Activated CD8-positive, alpha-beta T cell treated with anti-CD3 and anti-CD28 coated beads, Interleukin-2, amount 10 ng/mL, durations not matched to agents 7 days and 5 days (primary cell): ENCODE results near the gene MMP23B. TPM values are rescaled to one million over a fixed set of nuclear protein-coding genes. Genes with fewer than 3 reads are reported as not detected.

Source experiments
- ATAC-seq: fragments of 150-1000 bp; cut with Tn5 transposase; one replicate; pipeline ENCODE4 v1.10.0; 2021; ENCODE audit warnings: moderate library complexity
- CTCF ChIA-PET: fragments of 350-600 bp; sonication (Branson Sonifier 250); formaldehyde crosslinking; loops from one replicate; lab custom pipeline; 2021; ENCODE audit warnings: antibody characterized with exemption; lab: Charles Lee
- POLR2A ChIA-PET: fragments of 350-600 bp; sonication (Branson Sonifier 250); formaldehyde crosslinking; loops from one replicate; lab custom pipeline; 2021; ENCODE audit warnings: antibody characterized with exemption; lab: Charles Lee
- DNase-seq: peaks from one replicate; pipeline ENCODE4 v3.0.0-alpha.2; 2020
- H3K27ac Mint-ChIP-seq: one replicate; pipeline ENCODE4 v1.8.0; 2021; ENCODE audit warnings: mild to moderate bottlenecking, mixed read lengths
- H3K27me3 Mint-ChIP-seq: one replicate; pipeline ENCODE4 v1.8.0; 2021; ENCODE audit warnings: low read depth, mixed read lengths
- H3K36me3 Mint-ChIP-seq: one replicate; pipeline ENCODE4 v1.8.0; 2021; ENCODE audit warnings: low read depth, mixed read lengths
- H3K4me1 Mint-ChIP-seq: one replicate; pipeline ENCODE4 v1.8.0; 2021; ENCODE audit warnings: low read depth, mixed read lengths
- H3K4me3 Mint-ChIP-seq: one replicate; pipeline ENCODE4 v1.8.0; 2021; ENCODE audit warnings: mild to moderate bottlenecking, mixed read lengths
- H3K9me3 Mint-ChIP-seq: one replicate; pipeline ENCODE4 v1.8.0; 2022; ENCODE audit warnings: mixed read lengths; ENCODE audit not compliant: insufficient read depth
- total RNA-seq, 2 experiments: library from RNA; stranded (reverse); gene quantifications; one replicate each; pipeline ENCODE4 v1.2.3, GENCODE V29; 2021

The MMP23B gene
- total RNA-seq, 2 experiments from 2014 or later: 1.7 to 2.0 TPM

DNA sequence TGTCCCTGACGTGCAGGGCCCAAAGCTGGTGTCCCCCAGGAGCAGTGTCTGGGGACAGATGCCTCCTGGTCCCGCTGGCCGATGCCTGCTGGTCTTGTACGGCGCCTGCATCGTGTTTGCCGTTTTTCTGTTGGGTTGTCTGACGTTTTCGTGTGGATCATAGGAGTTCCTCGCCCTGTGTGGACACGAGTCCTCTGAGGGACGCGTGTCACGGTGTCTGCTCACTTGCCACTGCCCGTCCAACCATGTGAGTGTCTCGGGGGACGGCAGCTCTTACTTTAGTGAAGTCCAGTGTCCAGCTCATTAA lies 9.2 kb upstream of the MMP23B start:
- DNase-seq: no peak
- no peaks in the 10 kb centered on the region for H3K9me3 Mint-ChIP-seq
- H3K4me1 Mint-ChIP-seq: peaks cover 4% of the 10 kb centered on the region
- H3K27me3 Mint-ChIP-seq: no peaks in the 10 kb centered on the region
- CTCF ChIA-PET: no interaction called here
- no peak for ATAC-seq
- H3K27ac Mint-ChIP-seq: no peak overlapping the region
- POLR2A ChIA-PET: no interaction called here
- H3K36me3 Mint-ChIP-seq: peaks cover under 1% of the 10 kb centered on the region
- no peak overlapping the region for H3K4me3 Mint-ChIP-seq

DNA sequence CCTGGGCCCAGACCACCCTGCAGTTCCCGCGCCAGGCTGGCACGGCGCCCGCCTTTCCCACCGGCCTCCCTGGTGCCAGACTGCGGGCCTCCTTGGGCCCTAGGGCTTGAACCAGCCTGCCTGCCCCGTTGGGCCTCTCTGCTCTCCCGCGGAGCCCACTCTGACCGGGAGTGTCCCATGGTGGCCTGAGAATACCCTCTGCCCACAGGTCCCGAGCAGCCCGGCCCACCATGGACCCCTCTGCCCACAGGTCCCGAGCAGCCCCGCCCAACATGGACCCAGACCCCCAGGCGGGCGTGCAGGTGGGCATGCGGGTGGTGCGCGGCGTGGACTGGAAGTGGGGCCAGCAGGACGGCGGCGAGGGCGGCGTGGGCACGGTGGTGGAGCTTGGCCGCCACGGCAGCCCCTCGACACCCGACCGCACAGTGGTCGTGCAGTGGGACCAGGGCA lies 8.8 kb upstream of the MMP23B start:
- peaks cover 2% of the 10 kb centered on the region for H3K4me1 Mint-ChIP-seq
- H3K27me3 Mint-ChIP-seq: no peaks in the 10 kb centered on the region
- ChIA-PET POLR2A (no interaction called here), CTCF (no interaction called here)
- H3K4me3 Mint-ChIP-seq: no peak overlapping the region
- no peak overlapping the region for H3K27ac Mint-ChIP-seq
- no peaks in the 10 kb centered on the region for H3K36me3 Mint-ChIP-seq
- ATAC-seq: no peak
- H3K9me3 Mint-ChIP-seq: no peaks in the 10 kb centered on the region
- DNase-seq: no peak

DNA sequence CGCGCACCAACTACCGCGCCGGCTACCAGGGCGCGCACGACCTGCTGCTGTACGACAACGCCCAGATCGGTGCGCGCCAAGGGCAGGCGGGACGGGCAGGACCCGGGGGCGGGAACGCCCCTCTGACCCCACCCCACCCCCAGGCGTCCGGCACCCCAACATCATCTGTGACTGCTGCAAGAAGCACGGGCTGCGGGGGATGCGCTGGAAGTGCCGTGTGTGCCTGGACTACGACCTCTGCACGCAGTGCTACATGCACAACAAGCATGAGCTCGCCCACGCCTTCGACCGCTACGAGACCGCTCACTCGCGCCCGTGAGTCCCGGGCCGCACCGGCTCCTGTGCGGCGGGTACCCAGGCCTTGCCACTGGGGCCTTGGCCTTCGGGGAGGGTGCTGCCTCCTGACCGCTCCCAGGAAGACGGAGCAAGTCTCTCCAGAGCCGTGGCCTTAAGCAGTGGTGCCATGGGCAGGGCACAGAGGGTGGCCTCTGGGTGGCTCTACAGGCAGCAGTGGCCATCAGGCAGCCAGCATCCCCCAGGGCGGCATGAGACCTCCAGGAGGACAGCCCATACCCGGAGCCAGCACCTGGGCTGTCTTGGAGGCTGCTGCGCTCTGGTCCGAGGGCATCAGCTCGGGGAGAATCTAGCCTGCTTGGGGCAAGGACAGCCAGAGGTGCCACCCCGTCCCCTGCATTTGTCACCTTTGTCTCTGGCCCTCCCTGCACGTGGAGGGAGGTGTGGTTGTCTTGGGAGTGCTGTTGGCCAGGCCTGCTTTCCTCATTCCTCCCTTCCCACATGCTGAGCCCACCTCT lies 8.1 kb upstream of the MMP23B start:
- H3K4me1 Mint-ChIP-seq: peaks cover 4% of the 10 kb centered on the region

DNA sequence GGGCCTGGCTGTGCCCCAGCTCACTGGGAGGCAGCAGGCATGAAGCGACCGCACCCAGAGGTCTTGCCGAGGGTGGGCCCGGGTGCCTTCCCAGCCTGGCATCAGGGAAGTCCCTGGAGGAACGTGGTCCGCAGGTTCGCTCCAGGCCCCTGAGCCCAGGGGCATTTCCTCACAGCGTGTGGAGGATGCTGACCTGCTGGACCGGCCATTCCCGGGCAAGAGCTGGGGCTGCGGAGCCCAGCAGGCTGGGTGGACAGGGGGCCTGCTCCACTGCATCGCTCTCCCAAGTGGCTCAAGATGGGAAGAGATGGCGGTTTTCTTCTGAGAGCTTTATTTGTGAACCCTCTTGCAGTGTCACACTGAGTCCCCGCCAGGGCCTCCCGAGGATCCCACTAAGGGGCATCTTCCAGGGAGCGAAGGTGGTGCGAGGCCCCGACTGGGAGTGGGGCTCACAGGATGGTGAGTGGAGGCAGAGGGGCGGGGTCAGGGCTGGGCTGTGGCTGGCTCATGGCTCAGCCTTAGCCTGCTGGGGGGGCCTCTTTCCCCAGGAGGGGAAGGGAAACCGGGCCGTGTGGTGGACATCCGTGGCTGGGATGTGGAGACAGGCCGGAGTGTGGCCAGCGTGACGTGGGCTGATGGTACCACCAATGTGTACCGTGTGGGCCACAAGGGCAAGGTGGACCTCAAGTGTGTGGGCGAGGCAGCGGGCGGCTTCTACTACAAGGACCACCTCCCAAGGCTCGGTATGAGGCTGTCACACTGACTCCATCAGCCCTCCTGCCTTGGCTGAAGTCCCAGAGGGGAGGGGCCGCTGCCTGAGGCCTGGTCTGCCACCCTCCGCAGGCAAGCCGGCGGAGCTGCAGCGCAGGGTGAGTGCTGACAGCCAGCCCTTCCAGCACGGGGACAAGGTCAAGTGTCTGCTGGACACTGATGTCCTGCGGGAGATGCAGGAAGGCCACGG lies 7.2 kb upstream of the MMP23B start:
- Mint-ChIP-seq H3K9me3 (no peaks in the 10 kb centered on the region), H3K4me1 (peaks cover 4% of the 10 kb centered on the region), H3K36me3 (no peaks in the 10 kb centered on the region), H3K27me3 (no peaks in the 10 kb centered on the region), H3K27ac (no peak overlapping the region), H3K4me3 (no peak overlapping the region)
- ATAC-seq (no peak), DNase-seq (no peak)
- CTCF ChIA-PET: no interaction called here
- POLR2A ChIA-PET: no interaction called here

More for the DNA sequence above, 8.1 kb upstream of the MMP23B start:
- ChIA-PET CTCF (no interaction called here), POLR2A (no interaction called here)
- H3K4me3 Mint-ChIP-seq: no peak overlapping the region
- no peaks in the 10 kb centered on the region for H3K9me3 Mint-ChIP-seq
- no peak for ATAC-seq
- H3K27ac Mint-ChIP-seq: no peak overlapping the region
- no peaks in the 10 kb centered on the region for H3K36me3 Mint-ChIP-seq
- no peaks in the 10 kb centered on the region for H3K27me3 Mint-ChIP-seq
- DNase-seq: no peak

DNA sequence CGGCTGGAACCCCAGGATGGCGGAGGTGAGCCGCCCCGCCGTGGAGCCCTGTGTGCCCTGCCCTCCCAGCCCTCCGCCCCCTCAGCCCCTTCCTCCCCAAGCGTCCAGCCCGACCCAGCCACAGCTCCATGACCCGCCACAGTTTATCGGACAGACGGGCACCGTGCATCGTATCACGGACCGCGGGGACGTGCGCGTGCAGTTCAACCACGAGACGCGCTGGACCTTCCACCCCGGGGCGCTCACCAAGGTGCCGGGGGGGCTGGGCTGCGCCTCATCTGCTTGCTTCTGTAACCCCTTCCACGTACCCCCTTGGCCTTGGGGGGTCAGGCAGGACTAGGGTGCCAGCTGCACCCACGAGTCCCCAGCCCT lies 6.6 kb upstream of the MMP23B start:
- ATAC-seq (no peak), DNase-seq (no peak)
- ChIA-PET CTCF (no interaction called here), POLR2A (no interaction called here)
- Mint-ChIP-seq H3K27me3 (peaks cover 2% of the 10 kb centered on the region), H3K9me3 (no peaks in the 10 kb centered on the region), H3K4me3 (no peak overlapping the region), H3K27ac (no peak overlapping the region), H3K36me3 (peaks cover 2% of the 10 kb centered on the region), H3K4me1 (peaks cover 7% of the 10 kb centered on the region)

DNA sequence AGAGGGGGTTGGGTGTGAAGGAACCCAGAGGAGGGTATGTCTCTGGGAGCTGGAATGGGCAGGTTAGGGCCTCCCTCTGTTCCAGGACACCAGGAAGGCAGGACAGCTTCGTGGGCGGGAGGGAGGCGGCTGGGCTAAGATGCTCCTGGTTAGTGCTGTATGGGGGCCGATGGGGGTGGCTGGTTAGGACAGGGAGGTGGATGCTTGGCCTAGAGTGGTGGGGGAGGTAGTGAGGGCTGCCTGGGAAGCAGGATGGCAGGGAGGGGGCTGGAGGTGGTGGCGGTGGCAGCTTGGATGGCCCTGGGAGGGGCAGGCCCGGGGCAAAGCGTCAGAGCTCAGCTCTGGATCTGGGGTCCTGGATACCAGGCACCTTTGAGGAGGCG lies 6.2 kb upstream of the MMP23B start:
- Mint-ChIP-seq H3K9me3 (no peaks in the 10 kb centered on the region), H3K27ac (peak overlapping the region; percentile 30), H3K4me3 (no peak overlapping the region), H3K27me3 (peaks cover 2% of the 10 kb centered on the region), H3K4me1 (peaks cover 7% of the 10 kb centered on the region), H3K36me3 (peaks cover 2% of the 10 kb centered on the region)
- DNase-seq (no peak), ATAC-seq (no peak)
- POLR2A ChIA-PET: interaction anchor here (1.2 kb wide), 1 partner anchor 10 kb away, joined by 3 read pairs; the partner anchor contains the start of gene MIB2
- CTCF ChIA-PET: no interaction called here

DNA sequence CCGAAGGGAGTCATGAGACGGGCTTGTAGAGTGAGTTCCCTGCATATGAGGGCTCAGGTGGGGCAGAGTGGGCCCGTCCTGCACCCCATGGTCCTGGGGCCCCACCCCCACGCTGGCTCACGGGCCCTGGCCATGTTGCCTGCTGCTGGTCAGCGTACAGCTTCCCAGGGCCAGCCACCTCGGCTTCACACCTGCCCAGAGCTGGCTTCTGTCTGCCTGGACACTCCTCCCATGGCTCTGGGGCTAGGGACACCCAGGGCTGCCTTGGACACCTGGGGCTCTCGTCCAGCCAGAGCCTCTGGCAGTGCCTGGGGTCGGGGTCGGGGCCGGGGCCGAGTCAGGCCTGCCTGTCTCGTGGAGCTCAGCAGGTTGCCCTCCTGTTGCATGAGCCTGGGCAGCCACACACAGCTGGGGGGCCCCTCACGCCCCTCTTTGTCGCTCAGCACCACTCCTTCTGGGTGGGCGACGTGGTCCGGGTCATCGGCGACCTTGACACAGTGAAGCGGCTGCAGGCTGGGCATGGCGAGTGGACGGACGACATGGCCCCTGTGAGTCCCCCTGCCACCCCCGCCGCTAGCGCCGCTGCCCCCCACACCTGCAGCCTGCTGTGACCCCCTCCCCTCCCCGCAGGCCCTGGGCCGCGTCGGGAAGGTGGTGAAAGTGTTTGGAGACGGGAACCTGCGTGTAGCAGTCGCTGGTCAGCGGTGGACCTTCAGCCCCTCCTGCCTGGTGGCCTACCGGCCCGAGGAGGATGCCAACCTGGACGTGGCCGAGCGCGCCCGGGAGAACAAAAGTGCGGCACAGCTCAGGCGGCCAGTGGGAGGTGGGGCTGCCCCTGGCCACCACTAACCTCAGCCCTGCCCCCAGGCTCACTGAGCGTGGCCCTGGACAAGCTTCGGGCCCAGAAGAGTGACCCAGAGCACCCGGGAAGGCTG lies 5.5 kb upstream of the MMP23B start:
- DNase-seq: no peak
- Mint-ChIP-seq H3K36me3 (peaks cover 2% of the 10 kb centered on the region), H3K4me1 (peaks cover 8% of the 10 kb centered on the region), H3K4me3 (no peak overlapping the region), H3K9me3 (no peaks in the 10 kb centered on the region), H3K27me3 (peaks cover 3% of the 10 kb centered on the region), H3K27ac (no peak overlapping the region)
- ATAC-seq: no peak
- ChIA-PET CTCF (no interaction called here), POLR2A (interaction anchor here (1.2 kb wide), 1 partner anchor 11 kb away, joined by 3 read pairs; the partner anchor contains the start of gene MIB2)

DNA sequence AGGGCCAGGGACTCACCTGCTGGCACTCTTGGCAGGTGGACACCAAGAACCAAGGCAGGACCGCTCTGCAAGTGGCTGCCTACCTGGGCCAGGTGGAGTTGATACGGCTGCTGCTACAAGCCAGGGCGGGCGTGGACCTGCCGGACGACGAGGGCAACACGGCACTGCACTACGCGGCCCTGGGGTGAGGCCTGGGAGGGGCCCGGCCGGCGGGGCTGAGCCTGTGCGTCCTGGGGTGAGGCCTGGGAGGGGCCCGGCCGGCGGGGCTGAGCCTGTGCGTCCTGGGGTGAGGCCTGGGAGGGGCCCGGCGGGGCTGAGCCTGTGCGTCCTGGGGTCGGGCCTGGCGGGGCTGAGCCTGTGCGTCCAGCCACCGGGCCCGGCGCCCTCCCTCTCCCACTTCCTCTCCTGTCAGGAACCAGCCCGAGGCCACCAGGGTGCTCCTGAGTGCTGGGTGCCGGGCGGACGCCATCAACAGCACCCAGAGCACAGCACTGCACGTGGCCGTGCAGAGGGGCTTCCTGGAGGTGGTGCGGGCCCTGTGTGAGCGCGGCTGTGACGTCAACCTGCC lies 4.6 kb upstream of the MMP23B start:
- peaks cover 9% of the 10 kb centered on the region for H3K4me1 Mint-ChIP-seq
- no peak for DNase-seq
- ATAC-seq: no peak
- peaks cover 4% of the 10 kb centered on the region for H3K27me3 Mint-ChIP-seq
- no peak overlapping the region for H3K4me3 Mint-ChIP-seq
- no peaks in the 10 kb centered on the region for H3K9me3 Mint-ChIP-seq
- CTCF ChIA-PET: interaction anchor here (2.9 kb wide), 1 partner anchor 13 kb away, joined by 21 read pairs; the partner anchor contains the start of gene MIB2
- H3K27ac Mint-ChIP-seq: no peak overlapping the region
- POLR2A ChIA-PET: interaction anchor here (1.9 kb wide), 1 partner anchor 12 kb away, joined by 7 read pairs; the partner anchor contains the start of gene MIB2
- peaks cover 2% of the 10 kb centered on the region for H3K36me3 Mint-ChIP-seq

DNA sequence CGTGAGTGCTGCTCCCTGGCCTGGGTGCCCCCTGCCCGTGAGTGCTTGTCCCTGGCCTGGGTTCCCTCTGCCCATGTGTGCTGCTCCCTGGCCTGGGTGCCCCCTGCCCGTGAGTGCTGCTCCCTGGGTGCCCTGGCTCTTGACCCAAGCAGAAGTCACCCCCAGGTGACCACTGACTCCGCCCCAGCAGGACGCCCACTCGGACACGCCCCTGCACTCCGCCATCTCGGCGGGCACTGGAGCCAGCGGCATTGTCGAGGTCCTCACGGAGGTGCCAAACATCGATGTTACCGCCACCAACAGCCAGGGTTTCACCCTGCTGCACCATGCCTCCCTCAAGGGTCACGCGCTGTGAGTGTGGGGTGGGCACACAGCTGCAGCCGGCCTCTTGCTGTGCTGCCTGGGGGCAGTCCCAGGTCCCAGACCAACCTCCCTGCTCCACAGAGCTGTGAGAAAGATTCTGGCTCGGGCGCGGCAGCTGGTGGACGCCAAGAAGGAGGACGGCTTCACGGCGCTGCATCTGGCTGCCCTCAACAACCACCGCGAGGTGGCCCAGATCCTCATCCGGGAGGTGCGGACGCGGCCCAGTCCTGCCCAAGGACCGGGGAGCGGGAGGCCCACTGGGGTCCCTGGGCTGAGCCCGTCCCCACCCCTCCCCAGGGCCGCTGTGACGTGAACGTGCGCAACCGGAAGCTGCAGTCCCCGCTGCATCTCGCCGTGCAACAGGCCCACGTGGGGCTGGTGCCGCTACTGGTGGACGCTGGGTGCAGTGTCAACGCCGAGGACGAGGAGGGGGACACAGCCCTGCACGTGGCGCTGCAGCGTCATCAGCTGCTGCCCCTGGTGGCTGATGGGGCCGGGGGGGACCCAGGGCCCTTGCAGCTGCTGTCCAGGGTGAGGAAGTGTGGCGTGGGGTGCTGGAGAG lies 3.9 kb upstream of the MMP23B start:
- peaks cover 2% of the 10 kb centered on the region for H3K36me3 Mint-ChIP-seq
- H3K27me3 Mint-ChIP-seq: peaks cover 4% of the 10 kb centered on the region
- peak overlapping the region; percentile 46 for H3K4me3 Mint-ChIP-seq
- ATAC-seq (no peak), DNase-seq (no peak)
- H3K27ac Mint-ChIP-seq: peak overlapping the region; percentile 25
- POLR2A ChIA-PET: interaction anchor here (0.6 to 1.9 kb wide), 6 partner anchors 13 to 613 kb away, joined by 3 to 10 read pairs (median 3); partner anchors contain the start of gene MIB2
- H3K4me1 Mint-ChIP-seq: peaks cover 9% of the 10 kb centered on the region
- CTCF ChIA-PET: interaction anchor here (0.7 to 2.9 kb wide), 5 partner anchors 13 to 578 kb away, joined by 3 to 21 read pairs (median 4); partner anchors contain the start of gene MIB2
- no peaks in the 10 kb centered on the region for H3K9me3 Mint-ChIP-seq
